ENCODE data around the gene CRYAB.

The CRYAB gene

DNA sequence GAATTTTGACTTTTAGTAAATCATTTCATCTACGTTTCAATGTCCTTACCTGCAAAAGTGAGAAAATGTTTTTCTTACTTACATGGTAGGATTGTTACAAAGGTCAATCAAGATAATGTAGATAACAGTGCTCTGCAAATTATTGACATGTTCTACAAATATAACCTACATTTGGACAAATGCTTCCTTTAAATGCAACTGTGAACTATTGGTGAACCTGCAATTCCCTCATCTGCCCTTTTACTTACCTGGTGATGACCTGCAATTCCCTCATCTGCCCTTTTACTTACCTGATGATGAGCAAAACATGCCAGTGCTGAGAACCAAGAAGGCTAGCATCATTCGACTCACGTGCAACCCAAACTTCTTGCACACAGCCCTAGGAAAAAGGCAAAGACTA lies 51.3 kb downstream of the CRYAB start:
- in situ Hi-C loops (cut with HindIII; ENCODE audit: low sequenced_read_pairs): no loop called here
- H3K4me3 ChIP-seq (ENCODE audit: low read depth, low read length): no peak overlapping the region
- no peak for DNase-seq (ENCODE audit: low read depth)
- TF ChIP-seq, protein P1, sequence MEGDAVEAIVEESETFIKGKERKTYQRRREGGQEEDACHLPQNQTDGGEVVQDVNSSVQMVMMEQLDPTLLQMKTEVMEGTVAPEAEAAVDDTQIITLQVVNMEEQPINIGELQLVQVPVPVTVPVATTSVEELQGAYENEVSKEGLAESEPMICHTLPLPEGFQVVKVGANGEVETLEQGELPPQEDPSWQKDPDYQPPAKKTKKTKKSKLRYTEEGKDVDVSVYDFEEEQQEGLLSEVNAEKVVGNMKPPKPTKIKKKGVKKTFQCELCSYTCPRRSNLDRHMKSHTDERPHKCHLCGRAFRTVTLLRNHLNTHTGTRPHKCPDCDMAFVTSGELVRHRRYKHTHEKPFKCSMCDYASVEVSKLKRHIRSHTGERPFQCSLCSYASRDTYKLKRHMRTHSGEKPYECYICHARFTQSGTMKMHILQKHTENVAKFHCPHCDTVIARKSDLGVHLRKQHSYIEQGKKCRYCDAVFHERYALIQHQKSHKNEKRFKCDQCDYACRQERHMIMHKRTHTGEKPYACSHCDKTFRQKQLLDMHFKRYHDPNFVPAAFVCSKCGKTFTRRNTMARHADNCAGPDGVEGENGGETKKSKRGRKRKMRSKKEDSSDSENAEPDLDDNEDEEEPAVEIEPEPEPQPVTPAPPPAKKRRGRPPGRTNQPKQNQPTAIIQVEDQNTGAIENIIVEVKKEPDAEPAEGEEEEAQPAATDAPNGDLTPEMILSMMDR (IDR thresholded peaks at IDR 0.05; ENCODE audit: low read depth, low read length, missing control alignments): no peak
